Neural cell (in vitro differentiated cells): ENCODE data around the gene GFPT2. TPM values are rescaled to one million over a fixed set of nuclear protein-coding genes. Genes with fewer than 3 reads are reported as not detected.

Experiments used
- H2AFZ ChIP-seq: fragments of 200-600, 300-800 bp; sonication (generic), shearing (Covaris generic); 2 replicates; pipeline ENCODE4 v1.6.0; 2014; ENCODE audit warnings: low read depth, mild to moderate bottlenecking, antibody characterized with exemption, low read length, moderate library complexity
- H3F3A ChIP-seq: fragments of 200-600 bp; shearing (Covaris generic); 2 replicates; pipeline ENCODE4 v1.6.1; 2016; ENCODE audit warnings: mild to moderate bottlenecking, moderate library complexity, mixed read lengths, antibody characterized with exemption, low read length; ENCODE audit not compliant: insufficient read depth, poor library complexity, severe bottlenecking
- H3K27ac ChIP-seq: fragments of 200-600, 300-800 bp; sonication (generic), shearing (Covaris generic); 2 replicates; pipeline ENCODE4 v1.5.1; 2014; ENCODE audit warnings: mild to moderate bottlenecking, low read length, moderate library complexity
- H3K27me3 ChIP-seq: fragments of 300-800, 200-600 bp; sonication (generic), shearing (Covaris generic); 2 replicates; pipeline ENCODE4 v1.6.0; 2014; ENCODE audit warnings: mild to moderate bottlenecking, low read depth, low read length, moderate library complexity; ENCODE audit not compliant: insufficient read depth
- H3K36me3 ChIP-seq: fragments of 300-800, 200-600 bp; sonication (generic), shearing (Covaris generic); 2 replicates; pipeline ENCODE4 v1.5.1; 2014; ENCODE audit warnings: mild to moderate bottlenecking, antibody characterized with exemption, low read length, moderate library complexity; ENCODE audit not compliant: insufficient read depth
- H3K4me2 ChIP-seq: fragments of 300-800, 200-600 bp; sonication (generic), shearing (Covaris generic); 2 replicates; pipeline ENCODE4 v1.6.0; 2014; ENCODE audit warnings: mild to moderate bottlenecking, low read length
- H3K4me3 ChIP-seq: fragments of 300-800, 200-600 bp; sonication (generic), shearing (Covaris generic); 2 replicates; pipeline ENCODE4 v1.5.1; 2014; ENCODE audit warnings: mild to moderate bottlenecking, low read length, moderate library complexity
- H3K79me2 ChIP-seq: fragments of 200-600 bp; shearing (Covaris generic); replicated peaks from 2 replicates; pipeline ENCODE4 v1.6.0; 2014; ENCODE audit warnings: mild to moderate bottlenecking, low read length, moderate library complexity; ENCODE audit not compliant: insufficient read depth
- H3K9ac ChIP-seq: fragments of 300-800, 200-600 bp; sonication (generic), shearing (Covaris generic); 2 replicates; pipeline ENCODE4 v1.6.1; 2016; ENCODE audit warnings: mild to moderate bottlenecking, low read length, mixed read lengths
- H3K9me2 ChIP-seq: fragments of 200-600 bp; shearing (Covaris generic); 2 replicates; pipeline ENCODE4 v1.6.1; 2016; ENCODE audit warnings: mild to moderate bottlenecking, low read length, mixed read lengths; ENCODE audit not compliant: insufficient read depth
- H3K9me3 ChIP-seq: fragments of 200-600, 300-800 bp; sonication (generic), shearing (Covaris generic); 2 replicates; pipeline ENCODE4 v1.6.1; 2016; ENCODE audit warnings: mild to moderate bottlenecking, mixed run types, low read length, moderate library complexity, mixed read lengths
- H4K20me1 ChIP-seq: fragments of 200-600 bp; shearing (Covaris generic); 2 replicates; pipeline ENCODE4 v1.6.1; 2016; ENCODE audit warnings: mild to moderate bottlenecking, mixed run types; ENCODE audit not compliant: insufficient read depth
- CTCF ChIP-seq: fragments of 450-650 bp; IDR thresholded peaks from 2 replicates; pipeline ENCODE4 v1.5.1; 2014; ENCODE audit warnings: antibody characterized with exemption, mild to moderate bottlenecking, moderate library complexity; ENCODE audit not compliant: poor library complexity, severe bottlenecking
- EP300 ChIP-seq: fragments of 450-650 bp; conservative IDR thresholded peaks from 2 replicates; pipeline ENCODE4 v1.6.1; 2014; ENCODE audit warnings: antibody characterized with exemption, mild to moderate bottlenecking, moderate library complexity; ENCODE audit not compliant: poor library complexity, severe bottlenecking
- EZH2 ChIP-seq: fragments of 200-600, 300-800 bp; shearing (Covaris generic), sonication (generic); IDR thresholded peaks from 2 replicates; pipeline ENCODE4 v1.6.1; 2014; ENCODE audit warnings: antibody characterized with exemption, low read length, borderline replicate concordance, mild to moderate bottlenecking; ENCODE audit not compliant: insufficient read depth, poor library complexity, severe bottlenecking
- MXI1 ChIP-seq: fragments of 450-650 bp; conservative IDR thresholded peaks from 2 replicates; pipeline ENCODE4 v1.6.1; 2014; ENCODE audit warnings: antibody characterized with exemption, mild to moderate bottlenecking; ENCODE audit not compliant: poor library complexity, severe bottlenecking
- POLR2AphosphoS5 ChIP-seq: IDR thresholded peaks from 2 replicates; pipeline ENCODE4 v1.6.1; 2012
- RAD21 ChIP-seq: fragments of 450-650 bp; conservative IDR thresholded peaks from 2 replicates; pipeline ENCODE4 v1.6.1; 2014; ENCODE audit warnings: antibody characterized with exemption, mild to moderate bottlenecking, moderate library complexity
- SMC3 ChIP-seq: fragments of 450-650 bp; conservative IDR thresholded peaks from 2 replicates; pipeline ENCODE4 v1.6.1; 2014; ENCODE audit warnings: antibody characterized with exemption, mild to moderate bottlenecking, moderate library complexity; ENCODE audit not compliant: poor library complexity
- TAF1 ChIP-seq: IDR thresholded peaks from 2 replicates; pipeline ENCODE4 v1.6.1; 2012; ENCODE audit warnings: low read depth
- polyA plus RNA-seq: library from polyadenylated mRNA; depleted of rRNA; stranded (reverse); fragments of >200 nt; gene quantifications from 2 replicates; pipeline ENCODE4 v1.2.3, GENCODE V29; 2014
- TF ChIP-seq, protein P1 (sequence below): IDR thresholded peaks from 2 replicates; pipeline ENCODE4 v1.6.1; 2012; ENCODE audit warnings: borderline replicate concordance

GFPT2 gene
- polyA plus RNA-seq, 1 donor from 2014 or later = 9.2 TPM

- Histone ChIP-seq H3K79me2 (no peaks in the 10 kb centered on the region), H2AFZ (no peak overlapping the region), H3K9me3 (no peaks in the 10 kb centered on the region), H3F3A (no peaks in the 10 kb centered on the region), H3K4me3 (no peak overlapping the region), H3K27me3 (no peaks in the 10 kb centered on the region), H3K9me2 (no peaks in the 10 kb centered on the region), H3K9ac (no peak overlapping the region), H3K27ac (no peak overlapping the region), H3K4me2 (no peak overlapping the region), H4K20me1 (no peaks in the 10 kb centered on the region), H3K36me3 (no peaks in the 10 kb centered on the region)
- TF ChIP-seq CTCF (no peak), TAF1 (no peak), MXI1 (no peak), EZH2 (no peak), EP300 (no peak), POLR2AphosphoS5 (no peak), SMC3 (no peak), RAD21 (no peak)
- TF ChIP-seq, protein P1, sequence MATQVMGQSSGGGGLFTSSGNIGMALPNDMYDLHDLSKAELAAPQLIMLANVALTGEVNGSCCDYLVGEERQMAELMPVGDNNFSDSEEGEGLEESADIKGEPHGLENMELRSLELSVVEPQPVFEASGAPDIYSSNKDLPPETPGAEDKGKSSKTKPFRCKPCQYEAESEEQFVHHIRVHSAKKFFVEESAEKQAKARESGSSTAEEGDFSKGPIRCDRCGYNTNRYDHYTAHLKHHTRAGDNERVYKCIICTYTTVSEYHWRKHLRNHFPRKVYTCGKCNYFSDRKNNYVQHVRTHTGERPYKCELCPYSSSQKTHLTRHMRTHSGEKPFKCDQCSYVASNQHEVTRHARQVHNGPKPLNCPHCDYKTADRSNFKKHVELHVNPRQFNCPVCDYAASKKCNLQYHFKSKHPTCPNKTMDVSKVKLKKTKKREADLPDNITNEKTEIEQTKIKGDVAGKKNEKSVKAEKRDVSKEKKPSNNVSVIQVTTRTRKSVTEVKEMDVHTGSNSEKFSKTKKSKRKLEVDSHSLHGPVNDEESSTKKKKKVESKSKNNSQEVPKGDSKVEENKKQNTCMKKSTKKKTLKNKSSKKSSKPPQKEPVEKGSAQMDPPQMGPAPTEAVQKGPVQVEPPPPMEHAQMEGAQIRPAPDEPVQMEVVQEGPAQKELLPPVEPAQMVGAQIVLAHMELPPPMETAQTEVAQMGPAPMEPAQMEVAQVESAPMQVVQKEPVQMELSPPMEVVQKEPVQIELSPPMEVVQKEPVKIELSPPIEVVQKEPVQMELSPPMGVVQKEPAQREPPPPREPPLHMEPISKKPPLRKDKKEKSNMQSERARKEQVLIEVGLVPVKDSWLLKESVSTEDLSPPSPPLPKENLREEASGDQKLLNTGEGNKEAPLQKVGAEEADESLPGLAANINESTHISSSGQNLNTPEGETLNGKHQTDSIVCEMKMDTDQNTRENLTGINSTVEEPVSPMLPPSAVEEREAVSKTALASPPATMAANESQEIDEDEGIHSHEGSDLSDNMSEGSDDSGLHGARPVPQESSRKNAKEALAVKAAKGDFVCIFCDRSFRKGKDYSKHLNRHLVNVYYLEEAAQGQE = no peak
These were observed 15.0 kb downstream of the GFPT2 start for GRCh38 chr5:180338001-180338707.

DNA sequence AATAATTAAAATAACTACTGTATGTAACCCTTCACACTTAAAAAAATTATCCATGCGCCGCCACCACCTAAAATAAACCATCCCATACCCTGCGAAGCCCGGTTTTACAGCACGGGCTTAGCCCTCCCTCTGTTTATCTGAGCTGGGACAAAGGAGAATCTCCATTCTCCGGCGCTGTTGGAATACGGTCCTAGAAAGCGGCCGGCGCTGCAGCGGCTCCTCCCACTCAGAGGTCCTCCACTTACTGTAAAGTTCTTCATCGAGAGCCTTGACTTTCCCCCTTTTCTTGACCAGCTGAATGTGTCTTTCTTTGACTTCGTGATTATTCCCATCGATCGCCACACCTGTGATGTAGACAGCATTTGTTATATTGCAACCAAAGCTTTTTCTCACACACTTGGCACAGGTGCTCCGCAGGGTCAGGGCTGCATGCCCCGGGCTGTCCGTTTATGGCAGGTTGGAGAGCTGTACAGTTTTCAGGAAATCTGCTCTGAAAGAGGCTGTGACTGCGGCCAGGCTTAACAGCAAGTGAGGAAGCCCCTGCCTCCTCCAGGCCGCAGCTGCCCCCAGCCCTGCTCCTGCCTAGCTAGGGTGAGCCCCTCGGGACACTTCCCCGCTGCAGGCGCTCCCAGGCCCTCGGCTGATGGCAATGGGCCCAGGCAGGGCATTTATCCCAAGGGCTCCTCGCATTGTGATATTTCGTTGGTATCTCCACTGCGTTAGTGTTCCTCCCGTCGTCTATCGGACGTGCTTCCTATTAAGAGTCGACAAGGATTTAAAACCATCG, 16.7 kb downstream of the GFPT2 start:
- H2AFZ ChIP-seq = no peak overlapping the region
- H3K27ac ChIP-seq = no peak overlapping the region
- H3K9me2 ChIP-seq = no peaks in the 10 kb centered on the region
- no peaks in the 10 kb centered on the region for H4K20me1 ChIP-seq
- no peak overlapping the region for H3K9ac ChIP-seq
- H3K36me3 ChIP-seq = no peaks in the 10 kb centered on the region
- no peaks in the 10 kb centered on the region for H3K79me2 ChIP-seq
- no peak overlapping the region for H3K4me3 ChIP-seq
- H3K4me2 ChIP-seq = no peak overlapping the region
- no peaks in the 10 kb centered on the region for H3K9me3 ChIP-seq
- H3F3A ChIP-seq = no peaks in the 10 kb centered on the region
- TF ChIP-seq TAF1 = no peak
- no peak for TF ChIP-seq POLR2AphosphoS5
- TF ChIP-seq MXI1 = no peak
- TF ChIP-seq, protein P1 = no peak
- no peak for TF ChIP-seq CTCF
- no peak for TF ChIP-seq EZH2
- no peak for TF ChIP-seq SMC3
- TF ChIP-seq EP300 = no peak
- no peak for TF ChIP-seq RAD21
- H3K27me3 ChIP-seq = no peaks in the 10 kb centered on the region
